Epithelial cell of esophagus (primary cell): ENCODE results near the gene MAMDC4.

Experiments
- DNase-seq: peaks from one replicate; pipeline ENCODE4 v3.0.0; 2010; ENCODE audit warnings: low read depth
- H3K4me3 ChIP-seq: 2 replicates; pipeline ENCODE4 v1.5.1; 2011; ENCODE audit warnings: mild to moderate bottlenecking, low read length, control low read depth
- TF ChIP-seq, protein P1 (sequence below): IDR thresholded peaks from 2 replicates; pipeline ENCODE4 v1.5.1; 2011; ENCODE audit warnings: low read depth, mild to moderate bottlenecking, low read length, control low read depth, inconsistent platforms; ENCODE audit not compliant: insufficient read depth; ENCODE audit errors: missing control alignments

MAMDC4 gene

GRCh38 chr9:136855461-136856078 lies 3.4 kb downstream of the MAMDC4 start:
- no peak overlapping the region for H3K4me3 ChIP-seq
- DNase-seq = no peak
- TF ChIP-seq, protein P1, sequence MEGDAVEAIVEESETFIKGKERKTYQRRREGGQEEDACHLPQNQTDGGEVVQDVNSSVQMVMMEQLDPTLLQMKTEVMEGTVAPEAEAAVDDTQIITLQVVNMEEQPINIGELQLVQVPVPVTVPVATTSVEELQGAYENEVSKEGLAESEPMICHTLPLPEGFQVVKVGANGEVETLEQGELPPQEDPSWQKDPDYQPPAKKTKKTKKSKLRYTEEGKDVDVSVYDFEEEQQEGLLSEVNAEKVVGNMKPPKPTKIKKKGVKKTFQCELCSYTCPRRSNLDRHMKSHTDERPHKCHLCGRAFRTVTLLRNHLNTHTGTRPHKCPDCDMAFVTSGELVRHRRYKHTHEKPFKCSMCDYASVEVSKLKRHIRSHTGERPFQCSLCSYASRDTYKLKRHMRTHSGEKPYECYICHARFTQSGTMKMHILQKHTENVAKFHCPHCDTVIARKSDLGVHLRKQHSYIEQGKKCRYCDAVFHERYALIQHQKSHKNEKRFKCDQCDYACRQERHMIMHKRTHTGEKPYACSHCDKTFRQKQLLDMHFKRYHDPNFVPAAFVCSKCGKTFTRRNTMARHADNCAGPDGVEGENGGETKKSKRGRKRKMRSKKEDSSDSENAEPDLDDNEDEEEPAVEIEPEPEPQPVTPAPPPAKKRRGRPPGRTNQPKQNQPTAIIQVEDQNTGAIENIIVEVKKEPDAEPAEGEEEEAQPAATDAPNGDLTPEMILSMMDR = no peak

GRCh38 chr9:136856079-136856476 lies 3.9 kb downstream of the MAMDC4 start:
- DNase-seq = no peak
- no peak overlapping the region for H3K4me3 ChIP-seq
- TF ChIP-seq, protein P1 = no peak

DNA sequence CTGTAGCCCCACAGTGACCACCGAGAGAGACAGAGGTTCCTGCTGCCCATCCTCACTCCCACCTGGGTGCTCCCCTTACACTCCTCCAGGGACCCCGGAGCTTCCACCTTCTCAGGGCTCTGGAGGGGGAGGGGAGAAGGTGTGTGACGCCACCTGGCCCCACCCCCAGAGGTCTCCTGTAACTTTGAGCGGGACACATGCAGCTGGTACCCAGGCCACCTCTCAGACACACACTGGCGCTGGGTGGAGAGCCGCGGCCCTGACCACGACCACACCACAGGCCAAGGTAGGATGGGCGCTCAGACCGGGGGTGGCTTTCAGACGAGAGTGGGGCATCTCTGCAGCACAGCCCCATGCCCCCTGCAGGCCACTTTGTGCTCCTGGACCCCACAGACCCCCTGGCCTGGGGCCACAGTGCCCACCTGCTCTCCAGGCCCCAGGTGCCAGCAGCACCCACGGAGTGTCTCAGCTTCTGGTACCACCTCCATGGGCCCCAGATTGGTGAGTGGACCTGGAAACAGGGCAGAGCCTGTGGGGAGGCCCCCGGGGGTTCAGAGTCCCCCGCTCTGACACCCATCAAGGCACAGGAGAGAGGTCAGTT lies 4.5 kb downstream of the MAMDC4 start:
- H3K4me3 ChIP-seq = no peak overlapping the region
- TF ChIP-seq, protein P1 = no peak
- DNase-seq = no peak

DNA sequence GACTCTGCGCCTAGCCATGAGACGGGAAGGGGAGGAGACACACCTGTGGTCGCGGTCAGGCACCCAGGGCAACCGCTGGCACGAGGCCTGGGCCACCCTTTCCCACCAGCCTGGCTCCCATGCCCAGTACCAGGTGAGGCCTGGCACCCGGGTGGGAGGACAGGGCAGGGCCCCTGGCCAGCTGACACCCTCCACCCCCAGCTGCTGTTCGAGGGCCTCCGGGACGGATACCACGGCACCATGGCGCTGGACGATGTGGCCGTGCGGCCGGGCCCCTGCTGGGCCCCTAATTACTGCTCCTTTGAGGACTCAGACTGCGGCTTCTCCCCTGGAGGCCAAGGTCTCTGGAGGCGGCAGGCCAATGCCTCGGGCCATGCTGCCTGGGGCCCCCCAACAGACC lies 5.0 kb downstream of the MAMDC4 start:
- no peak overlapping the region for H3K4me3 ChIP-seq
- DNase-seq = no peak
- TF ChIP-seq, protein P1 = no peak

DNA sequence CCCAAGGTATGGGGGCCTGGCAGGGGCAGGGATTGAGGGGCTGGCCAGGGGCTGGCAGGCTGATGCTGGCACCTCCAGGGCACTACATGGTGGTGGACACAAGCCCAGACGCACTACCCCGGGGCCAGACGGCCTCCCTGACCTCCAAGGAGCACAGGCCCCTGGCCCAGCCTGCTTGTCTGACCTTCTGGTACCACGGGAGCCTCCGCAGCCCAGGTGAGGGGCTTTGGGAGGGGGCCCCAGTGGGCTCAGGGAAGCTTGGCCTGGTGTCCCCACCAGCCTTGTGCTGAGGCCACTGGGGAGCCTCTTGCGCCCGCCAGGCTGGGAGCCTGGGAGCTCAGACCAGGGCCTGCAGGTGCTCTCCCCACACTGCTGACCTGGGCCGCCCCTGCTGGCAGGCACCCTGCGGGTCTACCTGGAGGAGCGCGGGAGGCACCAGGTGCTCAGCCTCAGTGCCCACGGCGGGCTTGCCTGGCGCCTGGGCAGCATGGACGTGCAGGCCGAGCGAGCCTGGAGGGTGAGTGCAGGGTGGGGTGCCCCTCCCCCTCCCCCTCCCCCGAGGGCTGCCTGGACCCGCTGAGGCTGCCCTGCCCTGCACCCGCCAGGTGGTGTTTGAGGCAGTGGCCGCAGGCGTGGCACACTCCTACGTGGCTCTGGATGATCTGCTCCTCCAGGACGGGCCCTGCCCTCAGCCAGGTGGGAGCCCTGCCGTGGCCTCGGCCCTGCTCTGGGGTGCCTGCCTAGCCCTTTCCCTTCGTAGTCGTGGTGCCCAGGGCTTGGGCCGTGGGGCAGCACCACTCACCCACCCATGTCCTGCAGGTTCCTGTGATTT lies 5.7 kb downstream of the MAMDC4 start:
- TF ChIP-seq, protein P1 = no peak
- H3K4me3 ChIP-seq = no peak overlapping the region
- no peak for DNase-seq

- DNase-seq = no peak
- TF ChIP-seq, protein P1 = no peak
Measured at GRCh38 chr9:136858452-136858843, 6.3 kb downstream of the MAMDC4 start.

More at GRCh38 chr9:136858452-136858843, 6.3 kb downstream of the MAMDC4 start:
- H3K4me3 ChIP-seq = no peak overlapping the region
